ENCODE data around the gene GPR135.

GRCh38 chr14:59435987-59436386 is 29.2 kb downstream of the GPR135 start:
- TF ChIP-seq ZNF274 (IDR thresholded peaks at IDR 0.05; ENCODE audit: low read depth, low read length) (no peak), POLR2A (IDR thresholded peaks at IDR 0.05; ENCODE audit: borderline replicate concordance, extremely low read depth, insufficient read depth, insufficient read length) (no peak), EGR1 (IDR thresholded peaks at IDR 0.05; ENCODE audit: low read depth) (no peak), RAD21 (IDR thresholded peaks at IDR 0.05; ENCODE audit: low read depth) (no peak)
